Stimulated activated CD8-positive, alpha-beta memory T cell treated with anti-CD3 and anti-CD28 coated beads, Interleukin-2, amount 100 ng/mL, for 1 hour (primary cell): ENCODE measurements around the gene ATG7.
"Not testable (repeated sequence)": the region's sequence is repeated elsewhere in the genome, so short reads cannot be mapped to it uniquely, and the experiment has no call there.

Experiments used
- DNase-seq, 2 donors: peaks; one replicate each; pipeline ENCODE4 v3.0.0-alpha.2; 2020; ENCODE audit warnings: low read depth in 2 of 2

The ATG7 gene

DNA sequence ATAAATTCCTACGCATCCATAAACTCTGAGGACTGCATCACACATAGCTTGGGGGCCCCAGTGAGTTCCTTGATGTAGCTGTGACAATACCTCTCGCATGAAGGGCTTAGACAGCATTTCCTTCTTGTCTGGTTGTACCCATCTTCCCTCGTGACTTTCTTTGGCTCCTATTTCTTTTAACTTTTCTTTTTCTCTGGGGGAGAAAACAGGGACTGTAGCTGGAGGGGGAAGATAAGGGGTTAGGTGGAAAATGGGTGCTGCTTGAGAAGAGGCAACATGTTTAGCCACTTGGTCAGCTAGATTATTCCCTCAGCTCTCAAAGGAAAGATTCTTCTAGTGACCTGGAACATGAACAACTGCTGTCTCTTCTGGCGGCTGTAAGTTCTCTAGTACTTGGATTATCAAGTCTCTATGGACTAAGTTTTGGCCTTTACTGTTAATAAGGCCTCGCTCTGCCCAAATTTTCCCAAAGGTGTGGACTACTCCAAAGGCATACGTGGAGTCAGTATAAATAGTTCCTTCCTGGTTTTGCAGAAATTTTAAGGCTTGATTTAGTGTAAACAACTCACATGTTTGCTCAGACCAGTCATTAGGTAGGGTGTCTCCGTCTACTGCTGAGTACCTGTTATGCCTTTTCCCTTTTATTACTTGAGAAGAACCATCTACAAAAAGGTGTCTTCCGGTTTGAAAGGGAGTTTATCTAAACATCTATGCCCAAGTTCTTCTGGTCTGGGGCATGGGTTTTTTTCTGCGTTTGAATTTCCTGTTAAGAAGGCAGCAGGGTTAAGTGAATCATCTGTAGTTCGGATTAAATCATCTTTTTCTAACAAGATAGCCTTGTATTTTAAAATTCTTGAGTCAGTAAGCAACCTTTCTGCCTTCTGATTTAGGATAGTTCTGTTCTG is 21.0 kb upstream of the ATG7 start:
- no peak for DNase-seq

DNA sequence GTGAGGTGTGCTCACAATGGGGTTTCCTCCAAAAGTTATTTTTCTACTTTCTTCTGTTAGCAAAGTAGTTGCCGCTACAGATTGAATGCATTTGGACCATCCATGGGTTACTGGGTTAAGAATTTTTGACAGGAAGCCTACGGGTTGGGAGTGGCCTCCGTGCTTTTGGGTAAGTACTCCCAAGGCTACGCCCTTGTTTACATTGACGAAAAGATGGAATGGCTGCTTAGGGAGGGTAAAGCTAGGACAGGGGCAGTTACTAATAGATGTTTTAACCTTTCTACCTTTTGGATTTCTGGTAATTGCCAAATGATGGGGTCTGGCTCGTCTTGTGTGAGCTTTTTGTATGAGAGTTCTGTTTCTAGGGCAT is 20.4 kb upstream of the ATG7 start:
- no peak for DNase-seq

DNA sequence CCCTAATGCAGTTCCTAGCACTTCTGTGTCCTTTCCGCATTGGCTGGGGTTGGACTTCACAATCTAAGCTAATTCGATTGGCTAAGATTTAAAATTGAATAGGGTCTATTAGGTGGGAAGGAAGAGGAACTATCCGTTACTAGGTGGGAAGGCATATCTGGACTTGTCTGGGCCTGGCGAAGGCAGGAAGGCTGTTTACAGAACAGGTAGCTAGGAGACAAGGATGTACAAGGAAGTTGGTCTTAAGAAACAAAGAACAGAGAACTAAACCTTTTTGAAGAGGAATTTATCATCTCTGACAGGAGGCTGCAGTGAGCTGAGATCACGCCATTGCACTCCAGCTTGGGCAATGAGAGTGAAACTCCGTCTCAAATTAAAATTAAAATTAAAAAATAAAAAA is 17.3 kb upstream of the ATG7 start:
- no peak for DNase-seq

DNA sequence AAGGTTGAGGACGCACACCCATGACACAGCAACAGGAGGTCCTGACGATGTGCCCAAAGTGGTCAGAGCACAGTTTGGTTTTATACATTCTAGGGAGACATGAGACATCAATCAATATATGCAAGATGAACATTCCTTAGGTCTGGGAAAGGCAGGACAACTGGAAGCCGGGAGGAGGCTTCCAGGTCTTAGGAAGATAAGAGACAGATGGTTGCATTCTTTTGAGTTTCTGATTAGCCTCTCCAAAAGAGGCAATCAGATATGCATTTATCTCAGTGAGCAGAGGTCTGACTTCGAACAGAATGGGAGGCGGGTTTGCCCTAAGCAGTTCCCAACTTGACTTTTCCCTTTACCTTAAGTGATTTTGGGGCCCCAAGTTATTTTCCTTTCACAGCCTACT is 16.7 kb upstream of the ATG7 start:
- not testable (repeated sequence) for DNase-seq

DNA sequence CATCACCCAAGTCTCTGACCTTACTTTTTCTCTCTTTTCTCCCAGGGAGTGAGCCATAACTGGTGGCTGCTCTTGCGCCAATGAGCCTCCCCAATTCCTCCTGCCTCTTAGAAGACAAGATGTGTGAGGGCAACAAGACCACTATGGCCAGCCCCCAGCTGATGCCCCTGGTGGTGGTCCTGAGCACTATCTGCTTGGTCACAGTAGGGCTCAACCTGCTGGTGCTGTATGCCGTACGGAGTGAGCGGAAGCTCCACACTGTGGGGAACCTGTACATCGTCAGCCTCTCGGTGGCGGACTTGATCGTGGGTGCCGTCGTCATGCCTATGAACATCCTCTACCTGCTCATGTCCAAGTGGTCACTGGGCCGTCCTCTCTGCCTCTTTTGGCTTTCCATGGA is 13.2 kb upstream of the ATG7 start:
- no peak for DNase-seq

DNA sequence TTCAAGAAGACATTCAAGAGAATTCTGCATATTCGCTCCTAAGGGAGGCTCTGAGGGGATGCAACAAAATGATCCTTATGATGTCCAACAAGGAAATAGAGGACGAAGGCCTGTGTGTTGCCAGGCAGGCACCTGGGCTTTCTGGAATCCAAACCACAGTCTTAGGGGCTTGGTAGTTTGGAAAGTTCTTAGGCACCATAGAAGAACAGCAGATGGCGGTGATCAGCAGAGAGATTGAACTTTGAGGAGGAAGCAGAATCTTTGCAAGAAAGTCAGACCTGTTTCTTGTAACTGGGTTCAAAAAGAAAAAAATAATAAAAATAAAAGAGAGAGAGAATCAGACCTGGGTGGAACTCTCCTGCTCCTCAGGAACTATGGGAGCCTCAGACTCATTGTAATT is 11.7 kb upstream of the ATG7 start:
- no peak for DNase-seq

DNA sequence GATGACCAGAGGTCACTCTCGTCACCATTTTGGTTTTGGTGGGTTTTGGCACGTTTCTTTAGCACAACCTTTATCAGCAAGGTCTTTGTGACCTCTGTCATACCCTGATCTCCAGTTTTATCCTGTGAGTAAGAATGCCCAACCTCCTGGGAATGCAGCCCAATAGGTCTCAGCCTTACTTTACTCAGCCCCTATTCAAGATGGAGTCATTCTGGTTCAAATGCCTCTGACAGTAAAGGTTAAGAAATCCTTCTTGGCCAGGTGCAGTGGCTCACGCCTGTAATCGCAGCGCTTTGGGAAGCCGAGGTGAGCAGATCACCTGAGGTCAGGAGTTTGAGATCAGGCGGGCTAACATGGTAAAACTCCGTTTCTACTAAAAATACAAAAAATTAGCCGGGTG is 3.2 kb upstream of the ATG7 start:
- no peak for DNase-seq

DNA sequence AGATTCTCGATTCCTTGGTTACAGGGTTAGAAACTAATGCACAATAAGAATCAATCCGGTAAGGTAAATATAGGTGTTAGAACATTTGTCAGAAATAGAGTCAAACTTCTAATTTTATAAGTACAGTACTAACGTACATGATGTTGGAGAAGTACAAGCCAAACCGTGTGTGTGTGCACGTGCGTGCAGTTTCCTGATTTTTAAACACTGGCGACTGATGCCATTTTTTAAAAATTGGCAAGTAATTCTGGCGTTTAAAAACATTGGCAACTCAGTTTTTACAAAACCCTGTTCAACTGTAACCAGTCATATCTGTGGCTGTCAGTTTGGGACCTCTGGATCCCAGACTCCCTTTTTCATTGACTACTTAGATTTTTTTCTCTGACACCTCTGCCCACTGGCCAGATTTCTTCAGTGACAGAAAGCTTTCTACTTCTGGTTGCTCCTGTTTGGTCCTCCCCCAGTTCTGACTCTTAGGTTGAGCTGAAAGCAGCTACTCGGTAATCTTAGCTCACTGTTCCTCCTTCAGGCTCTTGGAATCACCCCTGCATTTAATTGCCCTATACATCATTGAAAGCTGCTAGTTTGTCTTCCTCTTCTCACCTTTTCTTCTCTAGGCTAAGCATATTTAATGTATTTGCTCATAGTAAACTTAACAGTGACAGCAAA is 843 bp downstream of the ATG7 start:
- no peak for DNase-seq

DNA sequence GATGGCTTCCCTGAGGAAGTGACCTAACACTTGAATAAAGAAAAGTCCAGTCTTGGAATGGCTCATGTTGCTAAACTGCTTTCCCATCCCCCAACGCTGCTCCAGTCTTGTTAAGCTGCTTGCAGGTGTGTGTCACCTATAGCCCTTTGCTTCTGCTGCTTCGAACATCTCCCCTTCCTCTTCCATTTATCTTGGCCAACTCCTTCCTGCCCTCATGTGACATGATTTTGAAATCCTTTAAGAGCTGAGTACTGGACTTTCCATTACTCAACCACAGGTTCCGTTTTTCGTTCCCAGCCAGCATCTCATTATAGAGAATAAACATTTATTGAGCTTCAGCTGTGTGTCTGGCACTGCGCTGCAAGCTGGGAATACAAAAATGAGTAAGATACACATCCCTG is 1.7 kb downstream of the ATG7 start:
- DNase-seq, result no peak

DNA sequence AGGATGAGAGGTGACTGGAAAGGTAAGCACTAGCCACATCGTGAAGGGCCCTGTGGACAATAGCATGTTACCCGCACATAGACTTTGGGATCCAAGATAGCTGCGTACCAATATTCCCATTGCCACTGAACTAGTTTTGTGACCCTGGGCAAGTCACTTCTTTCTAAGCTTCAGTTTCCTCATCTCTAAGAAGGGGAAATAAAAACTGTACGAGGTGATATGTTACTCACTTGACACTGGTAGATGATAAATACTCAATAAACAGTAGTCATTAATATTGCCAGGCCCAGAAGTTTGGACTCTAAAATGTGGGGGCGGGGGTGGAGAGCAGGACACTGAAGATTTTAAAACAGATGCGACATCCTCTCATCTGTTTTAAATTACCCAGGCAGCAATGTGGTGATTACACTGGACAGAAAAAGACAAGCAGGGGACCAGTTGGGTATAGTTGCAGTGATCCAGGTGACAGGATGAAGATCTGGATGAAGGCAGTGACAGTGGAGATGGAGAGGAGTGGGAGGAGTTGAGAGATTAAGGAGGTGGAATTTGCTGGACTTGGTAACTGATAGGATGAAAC is 2.5 kb downstream of the ATG7 start:
- DNase-seq, result no peak

DNA sequence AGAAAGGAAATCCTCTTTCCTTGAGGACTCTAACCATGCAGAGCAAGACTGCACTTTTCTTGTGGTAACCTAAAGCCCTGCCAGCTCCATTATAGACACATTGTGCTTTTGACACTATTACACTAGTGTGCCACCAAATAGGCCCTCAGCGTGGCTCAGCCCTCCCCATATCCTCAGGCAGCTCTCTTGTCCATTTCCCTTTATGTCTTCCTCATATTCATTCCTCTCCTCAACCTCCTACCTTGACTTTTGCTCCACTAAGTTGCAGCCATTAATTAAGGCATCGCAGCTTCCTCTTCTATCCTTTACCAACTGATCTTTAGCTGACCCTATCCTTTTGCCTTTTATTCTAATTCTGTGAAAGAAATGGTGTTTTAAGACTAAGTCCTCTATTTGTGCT is 3.7 kb downstream of the ATG7 start:
- DNase-seq, result no peak

DNA sequence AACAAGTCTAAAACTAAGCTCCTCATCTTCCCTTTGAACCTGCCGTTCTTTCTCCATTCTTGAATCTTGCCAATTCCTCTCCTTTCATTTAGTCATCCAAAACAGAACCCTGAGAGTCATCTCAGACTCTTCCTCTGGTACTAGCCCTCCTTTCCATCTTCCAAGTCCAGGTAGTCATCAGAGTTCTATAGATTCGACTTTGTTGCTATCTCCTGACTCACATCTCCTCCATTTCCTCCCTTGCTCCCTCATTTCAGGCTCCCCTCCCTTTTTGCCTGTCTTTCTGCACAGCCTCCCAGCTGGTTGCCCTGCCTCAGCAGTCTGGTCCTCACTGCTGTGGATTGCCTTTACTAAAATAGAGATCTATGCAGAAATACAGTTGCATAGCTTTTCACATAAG is 4.7 kb downstream of the ATG7 start:
- DNase-seq, result no peak

DNA sequence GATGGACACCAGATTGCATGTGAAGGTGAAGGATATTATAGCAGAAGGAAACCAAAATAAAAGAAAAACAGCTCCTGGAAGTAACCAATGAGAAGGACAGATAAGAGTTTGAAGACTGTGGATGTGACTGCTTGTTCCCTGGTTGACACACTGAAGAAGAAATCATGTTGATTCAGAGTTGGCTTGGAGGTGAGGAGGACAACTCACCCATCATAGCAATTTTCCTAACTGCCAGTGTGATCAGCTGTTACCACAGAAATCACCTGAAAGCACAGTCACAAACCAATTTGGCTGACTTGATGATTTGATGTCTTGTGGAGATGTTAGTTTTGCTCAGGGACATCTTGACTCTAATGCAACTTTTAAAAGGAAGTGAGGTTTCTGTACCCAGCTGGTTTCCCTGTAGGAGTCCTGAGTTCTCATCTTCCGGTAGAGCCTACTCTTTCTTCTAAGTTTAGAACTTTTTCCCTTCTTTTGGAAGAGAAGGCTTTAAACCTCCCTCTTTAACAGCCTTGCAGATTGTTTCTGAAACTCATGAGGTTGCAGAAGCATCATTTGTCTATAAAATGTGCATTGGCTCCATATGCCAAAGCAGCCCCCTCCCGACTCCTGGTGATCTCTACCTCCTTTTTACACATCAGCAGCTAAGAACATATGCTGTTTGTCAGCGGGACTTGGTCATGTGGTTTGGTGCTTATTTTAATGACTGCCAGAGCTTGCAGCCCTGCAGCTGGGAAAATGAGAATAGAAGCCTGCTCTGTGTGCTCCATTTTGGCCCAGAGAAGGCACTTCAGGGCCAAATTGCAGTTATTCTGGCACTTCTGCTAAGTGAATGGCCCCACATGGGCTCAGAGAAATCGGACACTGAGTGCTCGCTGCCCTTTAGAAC is 10.3 kb downstream of the ATG7 start:
- DNase-seq, result no peak

DNA sequence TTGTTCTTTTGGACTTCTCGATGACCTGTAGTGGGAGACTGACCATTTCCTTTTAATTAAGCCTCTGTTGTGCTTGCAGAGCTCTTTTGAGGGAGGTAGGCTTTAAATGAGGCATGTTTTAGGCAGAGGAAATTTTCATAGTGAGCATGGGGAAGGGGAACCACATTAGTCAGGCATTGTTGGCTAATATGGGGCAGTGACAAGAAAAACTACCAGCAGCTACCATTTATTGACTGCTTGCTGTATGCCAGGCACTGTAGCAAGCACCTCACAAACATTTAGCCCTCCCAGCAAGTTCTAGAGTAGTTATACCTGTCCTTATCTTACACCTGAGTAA is 10.9 kb downstream of the ATG7 start:
- no peak for DNase-seq

DNA sequence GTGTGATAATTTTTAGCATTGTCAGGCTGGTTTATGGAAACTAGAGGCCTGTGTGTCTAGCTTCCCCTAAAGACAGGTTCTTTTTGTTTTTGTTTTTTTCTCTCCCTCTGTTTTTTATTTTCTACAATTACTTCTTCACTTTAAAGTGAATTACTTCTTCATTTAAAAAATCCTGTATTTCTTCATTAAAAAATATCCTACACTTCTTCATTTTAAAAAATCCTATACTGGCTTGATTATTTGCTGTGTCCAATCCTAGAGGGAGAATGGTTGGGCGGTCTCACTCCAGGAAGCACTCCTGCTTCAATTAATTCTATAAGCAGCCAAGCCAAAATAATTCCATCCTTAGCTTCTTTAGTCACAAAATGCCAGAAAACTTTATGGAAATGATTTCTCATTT is 11.8 kb downstream of the ATG7 start:
- DNase-seq, result no peak

DNA sequence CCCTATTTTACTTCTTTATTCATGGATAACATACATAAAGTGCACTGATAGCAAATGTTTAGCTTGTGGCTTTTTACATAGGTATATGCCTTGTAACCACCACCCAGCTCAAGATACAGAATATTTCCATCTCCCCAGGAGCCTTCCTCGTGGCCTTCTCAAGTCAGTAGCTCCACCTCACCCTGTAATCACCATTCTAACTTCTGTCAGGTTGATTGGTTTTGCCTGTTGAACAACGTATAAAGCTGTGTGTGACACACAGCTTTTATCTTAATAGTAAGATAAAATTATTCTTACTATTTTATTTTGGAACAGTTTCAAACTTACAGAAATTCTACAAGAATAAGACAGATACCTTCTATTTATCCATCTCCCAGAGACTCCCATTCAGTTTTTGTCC is 13.3 kb downstream of the ATG7 start:
- no peak for DNase-seq

DNA sequence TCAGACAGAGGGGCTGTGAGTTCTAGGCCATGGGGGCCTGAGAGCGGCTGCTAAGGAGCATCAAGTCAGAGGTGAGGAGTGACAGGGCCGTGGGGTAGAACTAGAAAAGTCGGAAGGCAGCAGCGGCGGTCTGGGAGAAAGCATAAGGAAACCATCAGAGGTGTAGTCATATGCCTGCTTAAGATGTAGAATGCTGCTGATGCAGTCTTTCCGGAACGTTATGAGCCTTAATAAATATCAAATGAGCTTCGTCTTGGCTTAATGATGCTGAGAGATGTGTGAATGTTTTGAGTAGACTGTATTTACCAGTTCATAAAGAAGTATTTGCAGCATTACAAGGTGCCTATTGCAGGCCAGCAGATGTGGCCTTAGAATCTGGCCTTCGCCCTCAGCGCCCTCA is 15.2 kb downstream of the ATG7 start:
- no peak for DNase-seq

DNA sequence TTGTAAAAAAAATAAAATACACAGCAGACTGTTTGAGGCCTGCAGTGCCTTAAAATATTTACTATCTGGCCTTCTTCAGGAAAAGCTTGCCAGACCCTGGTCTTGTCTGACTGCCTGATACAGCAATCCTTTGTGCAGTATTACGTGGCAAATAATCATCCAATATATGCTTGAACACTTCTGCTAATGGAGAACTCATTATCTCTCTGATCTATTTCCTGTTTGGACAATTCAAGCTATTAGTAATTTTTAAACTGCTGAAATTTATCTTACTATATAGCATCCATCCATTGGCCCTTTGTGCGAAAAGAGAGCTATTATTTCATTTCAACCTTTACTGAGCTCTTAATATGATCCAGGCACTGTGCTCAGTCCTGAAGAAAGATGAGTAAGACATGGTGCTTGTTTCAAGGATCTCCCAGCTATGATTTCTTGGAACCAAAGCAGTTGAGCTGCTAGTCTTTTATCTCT is 15.9 kb downstream of the ATG7 start:
- no peak for DNase-seq

DNA sequence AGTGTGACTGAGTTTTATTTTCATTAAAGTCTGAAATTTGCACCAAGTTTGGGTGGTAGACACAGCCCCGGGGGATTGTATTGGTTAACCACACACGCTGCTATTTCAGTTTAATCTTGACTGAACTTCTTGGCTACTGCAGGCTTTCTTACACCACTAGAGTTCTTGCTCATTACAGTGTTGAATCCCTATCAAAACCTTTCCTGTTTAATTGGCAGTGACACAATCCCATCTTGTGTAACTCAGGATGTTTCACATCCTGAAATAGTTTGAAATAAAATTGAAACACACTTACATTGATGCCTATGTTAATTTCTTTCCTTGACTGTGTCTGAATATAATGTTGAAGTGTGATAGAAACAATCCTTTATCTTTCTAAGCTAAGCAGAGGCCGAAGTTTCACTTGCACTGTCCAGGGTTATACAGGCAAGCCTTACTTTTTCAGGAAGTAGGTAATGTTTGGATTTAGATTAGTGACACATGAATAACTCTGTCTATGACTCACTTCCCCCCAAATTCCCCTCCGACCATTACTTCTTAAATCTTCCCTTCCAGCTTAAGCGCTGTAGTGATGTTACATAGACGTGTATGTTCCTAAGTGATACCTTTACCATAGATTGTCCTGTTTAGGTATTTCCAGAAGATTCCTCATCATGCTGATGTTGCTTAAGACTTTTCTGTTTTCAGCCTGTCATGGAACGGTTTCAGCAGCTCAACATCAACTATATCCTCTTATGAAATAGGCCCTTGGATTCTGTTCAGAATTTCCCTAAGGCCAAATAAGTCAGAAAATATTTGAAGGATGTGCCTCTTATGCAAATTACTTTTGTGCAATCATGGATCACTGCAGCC is 16.8 kb downstream of the ATG7 start:
- DNase-seq, result no peak

DNA sequence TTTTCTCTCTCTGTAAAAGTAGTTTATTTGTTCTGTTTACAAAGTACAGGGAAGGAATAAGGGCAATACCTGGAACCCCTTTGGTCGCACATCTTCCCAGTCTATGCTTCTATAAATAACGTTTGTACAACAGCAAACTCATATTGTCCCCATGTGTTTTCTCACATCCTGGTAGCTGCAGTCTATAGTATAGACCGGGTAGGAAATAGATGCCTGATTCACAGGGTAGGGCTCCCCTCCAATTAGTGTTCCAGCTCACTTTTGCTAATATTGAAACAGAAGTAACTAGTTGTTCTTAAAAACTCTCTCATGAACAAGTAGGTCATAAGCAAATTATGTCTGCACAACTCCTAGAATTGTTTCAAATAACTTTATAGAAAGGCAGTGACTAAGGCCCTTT is 17.7 kb downstream of the ATG7 start:
- DNase-seq, result no peak
